ENCODE measurements around the gene SHB.

Gene SHB

DNA sequence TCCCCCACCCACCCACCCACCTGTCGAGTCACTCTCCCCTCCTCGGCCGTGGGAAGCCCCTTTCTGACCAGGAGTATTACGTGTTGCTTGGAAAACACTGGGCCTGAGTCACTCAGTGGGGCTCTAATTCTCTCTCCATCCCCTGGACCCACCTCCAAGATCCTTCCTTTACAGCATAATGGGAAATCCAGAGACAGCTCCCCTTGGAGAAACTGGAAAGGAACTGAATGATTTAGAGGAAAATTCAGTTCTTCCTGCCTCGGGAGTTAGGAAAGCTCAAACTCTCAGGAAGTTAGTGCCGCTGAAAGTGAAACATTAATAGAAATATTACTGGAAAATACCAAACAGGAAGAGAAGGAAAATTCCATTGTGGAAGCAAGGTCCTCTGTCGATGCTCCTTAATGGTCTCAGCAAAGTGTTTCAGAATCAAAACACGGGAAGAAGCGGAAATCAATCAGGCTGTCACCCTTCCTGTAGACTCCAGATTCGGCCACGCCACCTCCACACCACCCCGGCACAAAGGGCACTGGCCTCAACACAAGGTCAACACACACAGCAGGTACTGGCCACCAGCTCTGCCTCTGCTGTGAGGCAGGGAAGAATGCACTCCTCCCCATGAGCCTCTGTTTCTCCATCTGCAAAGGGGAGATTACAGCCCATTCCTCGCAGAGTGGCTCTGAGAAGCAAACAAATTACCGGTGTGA lies 9.6 kb downstream of the SHB start:
- no peak overlapping the region for H4K8ac ChIP-seq (ENCODE audit: low read depth, low read length)
- no peak overlapping the region for H2AK5ac ChIP-seq (ENCODE audit: low read length)
- H3K79me2 ChIP-seq (ENCODE audit: control insufficient read depth, insufficient read depth, low read length): peaks cover 96% of the 10 kb centered on the region
- H2BK15ac ChIP-seq (replicated peaks; ENCODE audit: low read depth): no peak overlapping the region
- no peak overlapping the region for H2BK5ac ChIP-seq (ENCODE audit: low read length)
- no peak for DNase-seq
- no peaks in the 10 kb centered on the region for H3K27me3 ChIP-seq (ENCODE audit: insufficient read depth, low read length, poor library complexity)
- no peaks in the 10 kb centered on the region for H3K36me3 ChIP-seq (ENCODE audit: control insufficient read depth, insufficient read depth, low read length)
- no peak overlapping the region for H3K18ac ChIP-seq (ENCODE audit: low read length)
- no peak overlapping the region for H2BK120ac ChIP-seq (ENCODE audit: low read depth, low read length)
- H3K4me1 ChIP-seq (ENCODE audit: control insufficient read depth, low read depth, low read length): peaks cover 18% of the 10 kb centered on the region
- H3K79me1 ChIP-seq (ENCODE audit: low read length): peaks cover 44% of the 10 kb centered on the region
- H3K4me2 ChIP-seq (ENCODE audit: low read length): no peak overlapping the region
- no peak overlapping the region for H3K9ac ChIP-seq (ENCODE audit: low read length)
- H4K5ac ChIP-seq (ENCODE audit: low read length): no peak overlapping the region
- no peak overlapping the region for H3K4ac ChIP-seq (ENCODE audit: low read depth, low read length)
- no peak overlapping the region for H3K27ac ChIP-seq (ENCODE audit: low read depth, low read length)
- no peak overlapping the region for H3K56ac ChIP-seq (ENCODE audit: low read length)
- H3K4me3 ChIP-seq (ENCODE audit: low read length): no peak overlapping the region
- no CpG with 5 or more reads among the region's 14 CpGs for WGBS (ENCODE audit: extremely low coverage, insufficient coverage, low lambda C conversion rate)
- no peak overlapping the region for H3K23ac ChIP-seq (ENCODE audit: low read length)

DNA sequence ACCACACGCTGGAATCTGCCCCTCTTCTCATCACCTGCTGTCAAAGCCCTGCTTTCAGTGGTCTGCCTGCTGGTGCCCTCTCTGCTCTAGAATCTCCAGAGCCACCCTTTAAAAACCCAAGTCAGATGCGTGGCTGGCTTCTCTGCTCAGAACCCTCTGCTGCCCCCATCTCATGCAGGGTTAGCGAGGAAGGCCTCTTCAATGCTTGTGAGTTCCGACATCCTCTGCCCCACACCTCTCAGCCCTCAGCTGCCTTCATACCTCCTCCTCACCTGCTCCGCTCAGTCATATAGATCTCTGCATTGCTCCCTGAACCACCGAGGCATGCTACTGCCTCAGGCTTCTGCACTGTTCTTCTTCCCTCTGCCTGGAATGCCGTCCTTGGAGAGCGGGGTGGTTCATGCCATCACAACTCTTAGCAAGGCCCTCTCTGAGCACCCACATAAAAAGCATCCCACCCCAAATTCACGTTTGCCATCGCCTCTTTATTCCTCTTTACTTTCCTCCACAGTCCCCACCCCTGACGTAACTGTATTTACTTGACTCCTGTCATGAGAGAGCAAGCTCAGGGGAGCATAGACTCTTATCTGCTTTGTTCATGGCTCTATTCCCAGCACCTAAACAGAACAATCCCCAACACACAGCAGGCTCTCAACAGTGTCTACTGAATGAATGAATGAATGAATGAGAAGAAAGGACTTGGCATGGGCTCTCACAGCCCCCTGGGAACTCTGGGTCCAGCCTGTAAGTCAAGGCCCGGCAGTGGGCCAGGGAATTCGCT lies 10.4 kb downstream of the SHB start:
- Histone ChIP-seq H3K27me3 (ENCODE audit: insufficient read depth, low read length, poor library complexity) (no peaks in the 10 kb centered on the region), H2AK5ac (ENCODE audit: low read length) (no peak overlapping the region), H3K27ac (ENCODE audit: low read depth, low read length) (no peak overlapping the region), H3K4me2 (ENCODE audit: low read length) (no peak overlapping the region), H2BK5ac (ENCODE audit: low read length) (no peak overlapping the region), H3K18ac (ENCODE audit: low read length) (no peak overlapping the region), H3K9ac (ENCODE audit: low read length) (no peak overlapping the region), H3K79me1 (ENCODE audit: low read length) (peaks cover 46% of the 10 kb centered on the region), H2BK120ac (ENCODE audit: low read depth, low read length) (no peak overlapping the region), H3K23ac (ENCODE audit: low read length) (no peak overlapping the region), H4K5ac (ENCODE audit: low read length) (no peak overlapping the region), H3K4ac (ENCODE audit: low read depth, low read length) (no peak overlapping the region), H2BK15ac (replicated peaks; ENCODE audit: low read depth) (no peak overlapping the region), H3K56ac (ENCODE audit: low read length) (peak overlapping the region; percentile 52), H3K4me3 (ENCODE audit: low read length) (no peak overlapping the region), H4K8ac (ENCODE audit: low read depth, low read length) (no peak overlapping the region), H3K79me2 (ENCODE audit: control insufficient read depth, insufficient read depth, low read length) (peaks cover 96% of the 10 kb centered on the region), H3K36me3 (ENCODE audit: control insufficient read depth, insufficient read depth, low read length) (no peaks in the 10 kb centered on the region), H3K4me1 (ENCODE audit: control insufficient read depth, low read depth, low read length) (peaks cover 13% of the 10 kb centered on the region)
- WGBS (ENCODE audit: extremely low coverage, insufficient coverage, low lambda C conversion rate): no CpG with 5 or more reads among the region's 13 CpGs
- no peak for DNase-seq

DNA sequence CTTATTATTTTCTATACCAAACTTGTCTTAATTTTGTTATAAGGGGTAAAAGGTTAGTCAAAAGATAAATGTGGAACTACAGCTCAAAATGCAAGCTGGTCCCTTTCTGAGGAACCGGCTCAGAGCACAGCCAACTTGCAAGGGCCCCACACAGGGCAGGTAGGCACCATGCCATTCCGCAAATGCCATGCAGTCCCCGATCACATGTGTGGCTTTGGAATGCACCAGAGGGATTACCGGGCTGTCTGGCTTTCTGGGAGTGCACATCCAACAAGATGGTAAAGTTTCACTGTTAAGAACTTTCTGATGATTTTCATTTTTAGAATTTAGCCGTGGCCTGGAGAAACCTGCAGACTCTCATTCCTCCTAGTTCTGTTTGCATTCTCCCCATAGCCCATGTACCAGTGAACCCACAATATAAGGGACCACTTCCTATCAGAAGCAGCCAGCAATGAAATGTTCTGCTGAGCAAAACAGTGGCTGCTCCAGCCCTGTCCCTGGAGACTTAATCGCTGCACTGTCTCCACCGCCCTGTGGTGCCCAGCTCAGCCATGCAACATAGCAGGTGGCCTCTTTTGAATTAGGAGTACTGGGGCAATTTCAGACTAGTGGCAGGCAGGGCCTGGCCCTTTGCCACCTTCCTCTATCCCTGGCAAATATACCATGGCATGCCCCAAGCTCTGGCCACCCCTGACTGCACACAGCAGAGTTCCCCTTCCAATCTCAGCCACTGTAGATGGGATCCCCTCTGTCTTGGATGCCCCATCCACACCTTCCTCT lies 11.4 kb downstream of the SHB start:
- Histone ChIP-seq H3K4ac (ENCODE audit: low read depth, low read length) (no peak overlapping the region), H2AK5ac (ENCODE audit: low read length) (no peak overlapping the region), H3K9ac (ENCODE audit: low read length) (no peak overlapping the region), H3K4me1 (ENCODE audit: control insufficient read depth, low read depth, low read length) (peaks cover 16% of the 10 kb centered on the region), H3K18ac (ENCODE audit: low read length) (no peak overlapping the region), H3K4me2 (ENCODE audit: low read length) (no peak overlapping the region), H2BK5ac (ENCODE audit: low read length) (no peak overlapping the region), H3K56ac (ENCODE audit: low read length) (peak overlapping the region; percentile 52), H4K5ac (ENCODE audit: low read length) (no peak overlapping the region), H2BK15ac (replicated peaks; ENCODE audit: low read depth) (no peak overlapping the region), H3K23ac (ENCODE audit: low read length) (no peak overlapping the region), H3K79me2 (ENCODE audit: control insufficient read depth, insufficient read depth, low read length) (peaks cover 94% of the 10 kb centered on the region), H4K8ac (ENCODE audit: low read depth, low read length) (no peak overlapping the region), H3K4me3 (ENCODE audit: low read length) (no peak overlapping the region), H2BK120ac (ENCODE audit: low read depth, low read length) (no peak overlapping the region), H3K27ac (ENCODE audit: low read depth, low read length) (no peak overlapping the region), H3K36me3 (ENCODE audit: control insufficient read depth, insufficient read depth, low read length) (no peaks in the 10 kb centered on the region), H3K79me1 (ENCODE audit: low read length) (peaks cover 49% of the 10 kb centered on the region), H3K27me3 (ENCODE audit: insufficient read depth, low read length, poor library complexity) (no peaks in the 10 kb centered on the region)
- no CpG with 5 or more reads among the region's 7 CpGs for WGBS (ENCODE audit: extremely low coverage, insufficient coverage, low lambda C conversion rate)
- peak; percentile 50 for DNase-seq

- no peak overlapping the region for H3K18ac ChIP-seq (ENCODE audit: low read length)
- H3K27ac ChIP-seq (ENCODE audit: low read depth, low read length): no peak overlapping the region
- no CpG with 5 or more reads among the region's 3 CpGs for WGBS (ENCODE audit: extremely low coverage, insufficient coverage, low lambda C conversion rate)
- DNase-seq: no peak
- H3K56ac ChIP-seq (ENCODE audit: low read length): no peak overlapping the region
- H3K4ac ChIP-seq (ENCODE audit: low read depth, low read length): no peak overlapping the region
- no peak overlapping the region for H3K23ac ChIP-seq (ENCODE audit: low read length)
- no peak overlapping the region for H3K9ac ChIP-seq (ENCODE audit: low read length)
- H4K5ac ChIP-seq (ENCODE audit: low read length): no peak overlapping the region
- peaks cover 1% of the 10 kb centered on the region for H3K36me3 ChIP-seq (ENCODE audit: control insufficient read depth, insufficient read depth, low read length)
- no peaks in the 10 kb centered on the region for H3K27me3 ChIP-seq (ENCODE audit: insufficient read depth, low read length, poor library complexity)
- H2AK5ac ChIP-seq (ENCODE audit: low read length): no peak overlapping the region
- H4K8ac ChIP-seq (ENCODE audit: low read depth, low read length): no peak overlapping the region
- no peak overlapping the region for H3K4me3 ChIP-seq (ENCODE audit: low read length)
- peaks cover 89% of the 10 kb centered on the region for H3K79me2 ChIP-seq (ENCODE audit: control insufficient read depth, insufficient read depth, low read length)
- no peak overlapping the region for H2BK15ac ChIP-seq (replicated peaks; ENCODE audit: low read depth)
- H3K4me2 ChIP-seq (ENCODE audit: low read length): no peak overlapping the region
- H2BK5ac ChIP-seq (ENCODE audit: low read length): no peak overlapping the region
- peaks cover 57% of the 10 kb centered on the region for H3K79me1 ChIP-seq (ENCODE audit: low read length)
- peaks cover 14% of the 10 kb centered on the region for H3K4me1 ChIP-seq (ENCODE audit: control insufficient read depth, low read depth, low read length)
- H2BK120ac ChIP-seq (ENCODE audit: low read depth, low read length): no peak overlapping the region
Observed at GRCh38 chr9:38054653-38055052, 14.4 kb downstream of the SHB start.

DNA sequence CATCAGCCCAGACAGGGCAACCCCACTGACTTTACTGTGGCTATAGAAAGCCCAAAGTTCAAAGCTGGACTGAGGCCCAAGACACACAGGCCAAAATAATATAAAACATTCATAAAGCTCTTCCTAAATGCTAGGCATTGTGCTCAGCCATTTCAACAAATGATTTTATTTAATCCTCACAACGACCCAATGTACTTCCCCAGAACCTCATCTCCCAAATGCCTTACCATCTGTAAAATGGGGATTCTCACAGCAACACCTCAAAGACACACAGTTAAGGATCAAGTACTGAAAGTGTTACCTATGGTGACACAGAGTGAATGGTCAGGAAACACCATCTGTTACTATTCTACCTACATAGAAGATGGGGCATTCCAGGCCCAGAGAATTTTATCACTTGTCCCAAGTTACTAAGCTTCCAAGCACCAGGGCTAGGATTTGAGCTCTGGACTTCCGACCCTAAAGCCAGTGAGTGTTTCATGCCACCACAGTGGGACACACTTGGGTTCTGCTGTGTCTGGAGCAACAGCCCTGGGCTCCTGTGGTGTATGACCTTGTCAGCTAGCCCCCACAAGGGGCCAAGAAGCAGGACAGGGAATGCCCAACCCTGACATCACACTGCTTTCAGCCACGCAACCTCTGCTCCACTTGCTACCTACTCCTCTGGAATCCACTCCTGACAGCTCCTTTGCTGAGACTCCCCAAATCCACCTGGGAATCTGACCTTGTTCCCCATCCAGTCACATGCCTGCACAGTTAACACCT lies 15.1 kb downstream of the SHB start:
- Histone ChIP-seq H3K56ac (ENCODE audit: low read length) (no peak overlapping the region), H3K36me3 (ENCODE audit: control insufficient read depth, insufficient read depth, low read length) (peaks cover 1% of the 10 kb centered on the region), H3K79me1 (ENCODE audit: low read length) (peaks cover 55% of the 10 kb centered on the region), H2AK5ac (ENCODE audit: low read length) (no peak overlapping the region), H3K4ac (ENCODE audit: low read depth, low read length) (no peak overlapping the region), H2BK15ac (replicated peaks; ENCODE audit: low read depth) (no peak overlapping the region), H3K4me2 (ENCODE audit: low read length) (no peak overlapping the region), H3K27me3 (ENCODE audit: insufficient read depth, low read length, poor library complexity) (no peaks in the 10 kb centered on the region), H3K9ac (ENCODE audit: low read length) (no peak overlapping the region), H3K79me2 (ENCODE audit: control insufficient read depth, insufficient read depth, low read length) (peaks cover 86% of the 10 kb centered on the region), H4K5ac (ENCODE audit: low read length) (no peak overlapping the region), H3K23ac (ENCODE audit: low read length) (peak overlapping the region; percentile 68), H3K18ac (ENCODE audit: low read length) (no peak overlapping the region), H2BK5ac (ENCODE audit: low read length) (no peak overlapping the region), H4K8ac (ENCODE audit: low read depth, low read length) (no peak overlapping the region), H3K4me3 (ENCODE audit: low read length) (no peak overlapping the region), H3K4me1 (ENCODE audit: control insufficient read depth, low read depth, low read length) (peaks cover 13% of the 10 kb centered on the region), H3K27ac (ENCODE audit: low read depth, low read length) (no peak overlapping the region), H2BK120ac (ENCODE audit: low read depth, low read length) (no peak overlapping the region)
- DNase-seq: no peak
- WGBS (ENCODE audit: extremely low coverage, insufficient coverage, low lambda C conversion rate): no CpG with 5 or more reads among the region's 3 CpGs

All from mesendoderm (in vitro differentiated cells).